K562 (cell line): ENCODE results near the gene OPRL1. TPM values are rescaled to one million over a fixed set of nuclear protein-coding genes. Genes with fewer than 3 reads are reported as not detected.

Experiments used
- ATF4 ChIP-seq: fragments of 450-650 bp; formaldehyde crosslinking; IDR thresholded peaks from 2 replicates; pipeline ENCODE4 v1.4.0; 2022; ENCODE audit warnings: mild to moderate bottlenecking, moderate library complexity
- CLOCK ChIP-seq: fragments of 250-450 bp; sonication (Bioruptor Pico); IDR thresholded peaks from 2 replicates; pipeline ENCODE4 v1.4.0; 2020; ENCODE audit warnings: mild to moderate bottlenecking, moderate library complexity, borderline replicate concordance
- FOXA3 ChIP-seq, 2 experiments: fragments of 450-650 bp in 1 of 2; sonication (generic) in 1 of 2; formaldehyde crosslinking; IDR thresholded peaks in 1 of 2; conservative IDR thresholded peaks in 1 of 2; 2 replicates each; pipeline versions ENCODE4 v1.4.0 to v1.8.0; 2020 to 2022; ENCODE audit warnings: mild to moderate bottlenecking in 2 of 2, missing genetic modification reagents in 1 of 2
- KLF1 ChIP-seq: fragments of 450-650 bp; IDR thresholded peaks from 2 replicates; pipeline ENCODE4 v1.6.1; 2016; ENCODE audit warnings: missing genetic modification characterization, missing compliant biosample characterization
- MCM3 ChIP-seq: fragments of 450-650 bp; IDR thresholded peaks from 2 replicates; pipeline ENCODE4 v1.6.1; 2016
- PHTF2 ChIP-seq: fragments of 250-450 bp; sonication (Bioruptor Pico); IDR thresholded peaks from 2 replicates; pipeline ENCODE4 v1.5.0; 2021; ENCODE audit warnings: mild to moderate bottlenecking
- PTRF ChIP-seq: fragments of 450-650 bp; IDR thresholded peaks from 2 replicates; pipeline ENCODE4 v1.6.1; 2016; ENCODE audit warnings: mild to moderate bottlenecking, missing genetic modification characterization, missing compliant biosample characterization
- RAD21 ChIP-seq, 2 experiments: fragments of 250-450 bp in 1 of 2; fragments of 450-650 bp in 1 of 2; sonication (Bioruptor Pico) in 1 of 2; formaldehyde crosslinking in 1 of 2; IDR thresholded peaks in 1 of 2; conservative IDR thresholded peaks in 1 of 2; 2 replicates each; pipeline versions ENCODE4 v1.4.0 to v1.8.0; 2020 to 2022; ENCODE audit warnings: mild to moderate bottlenecking in 2 of 2, moderate library complexity in 1 of 2
- STAG1 ChIP-seq: sonication (generic); formaldehyde crosslinking; IDR thresholded peaks from 2 replicates; pipeline ENCODE4 v1.5.0; 2020; ENCODE audit warnings: missing genetic modification reagents, borderline replicate concordance
- TARDBP ChIP-seq: fragments of 450-650 bp; IDR thresholded peaks from 2 replicates; pipeline ENCODE4 v1.6.1; 2016
- THRAP3 ChIP-seq: fragments of 450-650 bp; IDR thresholded peaks from 2 replicates; pipeline ENCODE4 v1.6.1; 2016; ENCODE audit warnings: mild to moderate bottlenecking, inconsistent platforms, borderline replicate concordance
- YY1 ChIP-seq, 3 experiments: IDR thresholded peaks; 2 replicates each; pipeline ENCODE4 v1.6.1; 2011; ENCODE audit warnings: low read length in 2 of 3, mild to moderate bottlenecking in 2 of 3, moderate library complexity in 2 of 3, borderline replicate concordance in 1 of 3, control low read depth in 1 of 3, low read depth in 1 of 3; ENCODE audit not compliant: insufficient read depth in 3 of 3, insufficient replicate concordance in 2 of 3, control insufficient read depth in 1 of 3, insufficient read length in 1 of 3; ENCODE audit errors: extremely low read depth in 1 of 3
- ZKSCAN8 ChIP-seq: fragments of 200-800 bp; sonication (Bioruptor generic); IDR thresholded peaks from 2 replicates; pipeline ENCODE4 v1.6.1; 2016; ENCODE audit warnings: missing genetic modification characterization, missing compliant biosample characterization
- ZNF124 ChIP-seq: sonication (generic); formaldehyde crosslinking; IDR thresholded peaks from 2 replicates; pipeline ENCODE4 v1.8.1; 2022; ENCODE audit warnings: missing genetic modification reagents
- ZNF212 ChIP-seq: fragments of 450-650 bp; formaldehyde crosslinking; IDR thresholded peaks from 2 replicates; pipeline ENCODE4 v1.4.0; 2020; ENCODE audit warnings: mild to moderate bottlenecking
- ZNF511 ChIP-seq: sonication (generic); formaldehyde crosslinking; IDR thresholded peaks from 2 replicates; pipeline ENCODE4 v1.8.0; 2022; ENCODE audit warnings: mild to moderate bottlenecking, missing genetic modification reagents
- ZNF592 ChIP-seq: fragments of 450-650 bp; IDR thresholded peaks from 2 replicates; pipeline ENCODE4 v1.6.1; 2017; ENCODE audit warnings: antibody characterized with exemption, mild to moderate bottlenecking
- ZNF699 ChIP-seq: fragments of 250-450 bp; sonication (Bioruptor Pico); IDR thresholded peaks from 2 replicates; pipeline ENCODE4 v1.8.0; 2021; ENCODE audit warnings: mild to moderate bottlenecking, moderate library complexity; ENCODE audit not compliant: insufficient replicate concordance
- ZNF830 ChIP-seq: fragments of 250-450 bp; sonication (Bioruptor Pico); IDR thresholded peaks from 2 replicates; pipeline ENCODE4 v1.5.0; 2021; ENCODE audit warnings: mild to moderate bottlenecking
- polyA plus RNA-seq, 8 experiments: library from polyadenylated mRNA; depleted of rRNA in 4 of 8; stranded (reverse) in 5 of 8; unstranded in 3 of 8; fragments of >200 nt; fragmentation: Nextera tagmentation in 2 of 8; fragmentation: Illumina TruSeq in 1 of 8; extraction: Ambion mirVana in 2 of 8; extraction: Trizol in 1 of 8; gene quantifications; 2 replicates each; pipeline versions ENCODE4 v1.2.1 to v1.2.3, GENCODE V29; 2011 to 2014; ENCODE audit warnings: inconsistent platforms in 1 of 8, missing spikeins in 1 of 8
- total RNA-seq, 7 experiments: library from RNA; depleted of rRNA in 6 of 7; stranded (reverse); fragments of >200 nt in 6 of 7; fragmentation: Illumina TruSeq in 2 of 7; extraction: Trizol in 2 of 7; gene quantifications; 2 replicates each; pipeline versions ENCODE4 v1.2.1 to v1.2.3, GENCODE V29; 2011 to 2021; ENCODE audit warnings: low replicate concordance in 1 of 7

The OPRL1 gene
- total and polyA plus RNA-seq, 9 of the 15 experiments (the other 6 are each of a cell fraction or from before 2014, with no cell fraction given): 0.06 to 0.33 (median 0.11) TPM; not detected in 2

- no peak for TF ChIP-seq RAD21 (CRISPR knock-in tag; conservative IDR thresholded peaks at IDR 0.05 in 1 of 2, IDR thresholded peaks at IDR 0.05 in 1 of 2)
- TF ChIP-seq ZNF592: peak; percentile 65
- no peak; a peak in 1 of 4 replicates for TF ChIP-seq FOXA3 (CRISPR knock-in tag; conservative IDR thresholded peaks at IDR 0.05 in 1 of 2, IDR thresholded peaks at IDR 0.05 in 1 of 2)
- no peak for TF ChIP-seq ZKSCAN8 (CRISPR knock-in tag)
- no peak for TF ChIP-seq PHTF2 (CRISPR knock-in tag)
- TF ChIP-seq ZNF830 (CRISPR knock-in tag): no peak
- peak; percentile 88 for TF ChIP-seq TARDBP
- no peak for TF ChIP-seq MCM3
- TF ChIP-seq STAG1: 0 out of 2 replicates have a peak, but pooled peaks have one; percentile 22
- TF ChIP-seq YY1 (IDR thresholded peaks at IDR 0.05; ENCODE audit: borderline replicate concordance in 1 of 3, control insufficient read depth in 1 of 3, extremely low read depth in 1 of 3, insufficient read depth in 3 of 3, insufficient read length in 1 of 3, insufficient replicate concordance in 2 of 3, low read depth in 1 of 3, low read length in 2 of 3): peak in 2 of 3 experiments; percentile 29 to 56
- no peak for TF ChIP-seq ZNF212 (CRISPR knock-in tag)
- no peak for TF ChIP-seq ZNF124 (CRISPR knock-in tag)
- TF ChIP-seq ZNF511 (CRISPR knock-in tag): no peak
- no peak for TF ChIP-seq ZNF699 (CRISPR knock-in tag)
- TF ChIP-seq CLOCK (CRISPR knock-in tag): no peak
- TF ChIP-seq KLF1 (tag): no peak
- TF ChIP-seq PTRF: no peak
- TF ChIP-seq ATF4: no peak
- TF ChIP-seq THRAP3: no peak
Observed at GRCh38 chr20:64042054-64042781, 37.7 kb upstream of the OPRL1 start (continued).
